Duodenal mucosa (tissue), 2 donors: ENCODE data around the gene SIRT5.

Experiments
- H3K27ac ChIP-seq: one replicate; pipeline ENCODE4 v1.7.0; 2013; ENCODE audit warnings: low read depth, low read length
- H3K27me3 ChIP-seq, 2 donors: one replicate each; pipeline ENCODE4 v1.7.0; 2013; ENCODE audit warnings: low read length in 2 of 2, control low read depth in 1 of 2; ENCODE audit not compliant: insufficient read depth in 2 of 2, control insufficient read depth in 1 of 2
- H3K36me3 ChIP-seq, 2 donors: one replicate each; pipeline ENCODE4 v1.7.0; 2013; ENCODE audit warnings: low read length in 2 of 2, control low read depth in 1 of 2; ENCODE audit not compliant: insufficient read depth in 2 of 2, control insufficient read depth in 1 of 2
- H3K4me1 ChIP-seq, 2 donors: one replicate each; pipeline ENCODE4 v1.7.0; 2013; ENCODE audit warnings: low read length in 2 of 2, control low read depth in 1 of 2; ENCODE audit not compliant: insufficient read depth in 2 of 2, control insufficient read depth in 1 of 2
- H3K4me3 ChIP-seq, 2 donors: one replicate each; pipeline ENCODE4 v1.7.0; 2013; ENCODE audit warnings: low read length in 2 of 2, low read depth in 1 of 2
- H3K9ac ChIP-seq, 2 donors: one replicate each; pipeline ENCODE4 v1.7.0; 2013; ENCODE audit warnings: low read length in 2 of 2, low read depth in 1 of 2
- H3K9me3 ChIP-seq, 2 donors: one replicate each; pipeline ENCODE4 v1.7.0; 2013; ENCODE audit warnings: low read length in 2 of 2, control low read depth in 1 of 2; ENCODE audit not compliant: control insufficient read depth in 1 of 2

The SIRT5 gene

DNA sequence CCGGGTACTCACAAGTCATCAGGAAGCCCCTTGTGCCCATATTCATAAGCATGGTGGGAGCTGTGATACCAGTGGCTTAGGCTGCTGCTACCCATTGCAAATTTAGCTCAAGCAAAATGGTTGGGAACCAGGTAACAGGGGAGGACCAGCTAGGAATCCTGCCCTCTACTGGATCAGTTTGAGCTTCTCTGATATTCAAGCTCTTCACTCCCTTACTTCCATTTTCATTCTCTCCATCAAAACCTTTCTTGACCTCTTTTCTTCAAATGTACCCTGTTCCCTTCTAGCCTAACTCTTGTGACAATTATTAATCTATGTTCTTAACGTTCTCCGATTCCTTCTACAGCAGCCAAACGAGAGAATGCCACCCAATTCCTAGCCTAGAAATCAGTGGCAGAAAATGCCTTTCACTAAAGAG lies 50.5 kb downstream of the SIRT5 start:
- H3K36me3 ChIP-seq, result peaks cover 28 to 75% of the 10 kb centered on the region in 2 donors
- H3K4me1 ChIP-seq, result no peaks in the 10 kb centered on the region
- H3K9me3 ChIP-seq, result no peaks in the 10 kb centered on the region
- no peak overlapping the region for H3K9ac ChIP-seq
- H3K27me3 ChIP-seq, result no peaks in the 10 kb centered on the region
- H3K27ac ChIP-seq, result no peak overlapping the region
- no peak overlapping the region for H3K4me3 ChIP-seq

DNA sequence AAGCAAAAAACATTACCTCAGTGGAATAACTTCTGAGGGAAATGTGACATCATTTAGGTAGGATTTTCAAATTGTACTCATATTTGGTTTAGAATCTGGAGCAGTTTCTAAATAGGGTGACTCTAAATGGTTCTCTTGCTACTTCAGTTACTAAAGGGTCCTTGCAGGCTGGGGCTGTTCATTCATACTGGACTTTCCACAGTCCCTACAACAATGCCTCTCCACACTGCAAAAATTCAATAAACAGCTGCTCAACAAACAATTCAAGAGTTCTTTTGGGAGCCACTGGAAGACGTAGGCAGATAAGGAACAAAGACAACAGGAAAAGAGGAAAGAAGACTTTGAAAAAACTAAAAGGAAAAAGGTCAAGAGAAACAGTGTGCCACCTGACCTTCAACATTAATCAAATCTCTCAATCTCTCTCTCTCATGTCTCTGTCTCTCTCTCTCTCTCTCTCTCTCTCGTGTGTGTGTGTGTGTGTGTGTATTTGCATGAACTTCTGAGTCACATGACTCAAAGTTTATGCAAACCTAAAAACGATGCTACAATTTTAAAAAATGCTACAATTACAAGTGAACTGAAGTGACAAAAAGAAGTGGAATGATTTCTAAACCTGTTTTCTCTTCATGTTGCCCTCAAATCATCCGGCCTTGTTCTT lies 55.2 kb downstream of the SIRT5 start:
- Histone ChIP-seq H3K27ac (no peak overlapping the region), H3K36me3 (peaks cover 16 to 62% of the 10 kb centered on the region in 2 donors)

DNA sequence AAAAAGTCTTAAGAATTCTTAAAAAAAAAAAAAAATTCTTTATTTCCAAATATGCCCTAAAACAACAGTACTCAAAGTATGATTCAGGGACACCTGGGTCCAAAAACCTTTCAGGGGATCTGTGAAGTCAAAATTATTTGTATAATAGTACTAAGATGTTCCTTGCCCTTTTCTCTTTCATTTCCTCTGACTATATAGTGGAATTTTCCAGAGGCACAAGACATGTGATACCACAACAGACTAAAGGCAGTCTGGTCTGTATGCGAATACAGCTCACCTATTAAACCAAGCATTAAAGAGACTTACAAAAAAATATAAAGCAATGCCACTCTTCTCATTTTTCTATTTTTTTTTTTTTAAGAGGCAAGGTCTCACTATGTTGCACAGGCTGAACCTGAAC lies 56.1 kb downstream of the SIRT5 start:
- Histone ChIP-seq H3K9ac (no peak overlapping the region), H3K27me3 (no peaks in the 10 kb centered on the region), H3K36me3 (peaks cover 14 to 54% of the 10 kb centered on the region in 2 donors), H3K9me3 (no peaks in the 10 kb centered on the region), H3K27ac (no peak overlapping the region), H3K4me3 (no peak overlapping the region), H3K4me1 (no peaks in the 10 kb centered on the region)

More for the DNA sequence above, 55.2 kb downstream of the SIRT5 start:
- Histone ChIP-seq H3K9ac (no peak overlapping the region), H3K4me1 (no peaks in the 10 kb centered on the region), H3K4me3 (no peak overlapping the region), H3K9me3 (no peaks in the 10 kb centered on the region), H3K27me3 (no peaks in the 10 kb centered on the region)

DNA sequence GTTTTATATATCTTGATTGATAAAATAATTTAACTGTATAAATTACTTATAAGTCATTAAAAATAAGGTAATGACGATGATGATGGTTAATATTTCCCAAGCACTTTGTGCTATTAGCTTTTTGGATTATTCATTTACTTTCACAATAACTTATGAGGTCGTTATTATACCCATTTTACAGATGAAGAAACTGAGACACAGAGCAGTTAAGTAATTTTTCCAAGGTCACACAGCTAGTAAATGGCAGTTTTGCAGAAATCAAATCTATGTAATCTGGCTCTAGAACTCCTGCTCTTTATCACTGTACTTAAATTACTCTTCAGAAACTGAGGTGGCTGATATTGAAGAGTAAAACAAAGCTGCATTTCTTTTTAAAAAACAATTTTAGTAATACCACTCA lies 58.9 kb downstream of the SIRT5 start:
- Histone ChIP-seq H3K36me3 (peaks cover 23 to 44% of the 10 kb centered on the region in 2 donors), H3K27ac (no peak overlapping the region), H3K4me1 (no peaks in the 10 kb centered on the region), H3K9ac (no peak overlapping the region), H3K4me3 (no peak overlapping the region), H3K9me3 (no peaks in the 10 kb centered on the region), H3K27me3 (no peaks in the 10 kb centered on the region)

DNA sequence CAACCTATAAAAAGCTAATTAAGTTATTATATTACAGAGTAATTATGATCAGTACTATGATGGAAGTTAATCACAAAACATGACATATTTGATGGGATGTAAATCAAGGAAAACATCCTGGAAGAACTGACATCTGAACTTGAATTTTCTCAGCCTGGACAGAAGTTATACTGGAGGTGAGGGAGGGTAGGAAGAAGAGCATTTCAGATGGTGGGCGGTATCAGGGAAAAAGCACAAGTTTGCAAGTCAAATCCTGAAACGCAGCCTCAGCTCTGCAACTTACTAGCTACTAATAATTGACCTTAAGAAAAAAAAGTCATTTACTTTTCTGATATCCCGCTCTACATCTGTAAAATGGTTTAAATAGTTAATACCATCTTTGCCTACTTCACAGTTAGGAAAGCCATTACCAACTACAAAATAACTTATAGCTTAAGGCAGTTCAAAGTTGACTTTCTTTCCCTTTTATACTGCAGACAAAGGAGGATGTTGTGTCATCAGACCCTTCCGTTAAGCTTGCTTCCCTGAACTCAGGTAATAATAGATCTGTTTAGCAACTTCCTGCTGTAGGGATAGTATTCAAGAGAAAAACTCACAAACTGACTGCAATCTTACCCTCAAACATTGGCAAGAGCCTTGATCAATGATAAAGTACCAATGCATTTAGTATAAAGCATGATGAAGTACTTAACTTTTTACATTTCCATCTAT lies 61.7 kb downstream of the SIRT5 start:
- Histone ChIP-seq H3K27ac (no peak overlapping the region), H3K27me3 (no peaks in the 10 kb centered on the region), H3K9me3 (no peaks in the 10 kb centered on the region), H3K4me1 (no peaks in the 10 kb centered on the region), H3K4me3 (no peak overlapping the region), H3K9ac (no peak overlapping the region), H3K36me3 (peaks cover 21 to 31% of the 10 kb centered on the region in 2 donors)

DNA sequence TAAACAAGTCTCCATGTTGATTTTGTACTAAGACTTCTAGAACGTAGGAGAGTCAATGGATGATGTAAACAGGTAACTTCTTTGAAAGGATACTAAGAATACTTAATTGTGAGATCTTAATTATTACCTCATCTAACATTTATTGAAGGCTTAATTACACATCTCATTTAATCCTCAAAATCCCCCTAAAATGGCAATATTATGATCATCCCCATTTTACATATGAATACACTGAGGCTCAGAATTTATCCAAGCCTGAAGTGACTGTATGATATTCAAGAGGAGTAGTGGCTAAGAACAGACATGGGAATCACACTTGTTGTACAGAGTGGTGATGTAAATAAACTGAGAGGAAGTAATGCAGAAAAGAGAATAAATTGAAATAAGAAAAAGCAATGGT lies 63.6 kb downstream of the SIRT5 start:
- Histone ChIP-seq H3K27me3 (no peaks in the 10 kb centered on the region), H3K4me1 (no peaks in the 10 kb centered on the region), H3K9ac (no peak overlapping the region), H3K36me3 (peaks cover 16 to 20% of the 10 kb centered on the region in 2 donors), H3K4me3 (no peak overlapping the region), H3K9me3 (no peaks in the 10 kb centered on the region), H3K27ac (no peak overlapping the region)

DNA sequence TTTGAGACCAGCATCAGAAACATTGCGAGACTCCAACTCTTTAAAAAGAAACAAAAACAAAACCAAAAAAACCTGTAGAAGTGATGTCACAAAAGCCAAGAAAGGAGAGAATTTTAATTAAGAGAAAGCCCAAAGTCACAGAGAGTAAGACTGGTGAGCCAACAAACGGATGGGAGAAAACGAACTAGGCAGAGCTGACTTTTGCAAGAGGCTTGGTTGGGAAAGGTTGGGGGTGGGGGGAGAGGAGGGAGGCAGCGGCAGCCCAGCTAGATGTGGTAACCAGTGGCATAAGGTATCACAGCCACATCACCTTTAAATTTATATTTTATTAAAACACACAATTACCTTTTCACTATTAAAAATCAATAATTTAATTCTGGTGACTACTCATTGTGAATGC lies 64.2 kb downstream of the SIRT5 start:
- Histone ChIP-seq H3K4me1 (no peaks in the 10 kb centered on the region), H3K9ac (no peak overlapping the region), H3K27ac (no peak overlapping the region), H3K4me3 (no peak overlapping the region), H3K27me3 (no peaks in the 10 kb centered on the region), H3K36me3 (peaks cover 16 to 25% of the 10 kb centered on the region in 2 donors), H3K9me3 (no peaks in the 10 kb centered on the region)

DNA sequence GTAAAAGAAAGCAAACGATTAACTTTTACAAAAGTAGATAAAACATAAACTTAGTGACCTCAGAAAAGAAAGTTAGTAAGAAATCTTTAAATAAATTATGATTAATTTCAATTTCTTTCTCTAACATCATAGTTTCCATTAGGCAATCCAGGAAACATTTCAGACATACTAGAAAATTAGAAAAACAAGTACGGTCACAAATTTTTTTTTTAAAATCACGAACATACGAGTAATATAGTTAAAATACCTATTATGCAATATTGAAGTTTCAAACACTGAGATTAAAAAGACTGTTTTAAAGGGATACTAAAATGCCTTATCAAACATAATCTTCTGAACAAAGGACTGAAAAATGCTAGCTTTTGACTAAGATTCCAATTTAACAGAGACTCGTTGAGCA lies 66.9 kb downstream of the SIRT5 start:
- Histone ChIP-seq H3K36me3 (peaks cover 13 to 18% of the 10 kb centered on the region in 2 donors), H3K27me3 (no peaks in the 10 kb centered on the region), H3K27ac (no peak overlapping the region), H3K9me3 (no peaks in the 10 kb centered on the region), H3K4me1 (no peaks in the 10 kb centered on the region), H3K9ac (no peak overlapping the region), H3K4me3 (no peak overlapping the region)

DNA sequence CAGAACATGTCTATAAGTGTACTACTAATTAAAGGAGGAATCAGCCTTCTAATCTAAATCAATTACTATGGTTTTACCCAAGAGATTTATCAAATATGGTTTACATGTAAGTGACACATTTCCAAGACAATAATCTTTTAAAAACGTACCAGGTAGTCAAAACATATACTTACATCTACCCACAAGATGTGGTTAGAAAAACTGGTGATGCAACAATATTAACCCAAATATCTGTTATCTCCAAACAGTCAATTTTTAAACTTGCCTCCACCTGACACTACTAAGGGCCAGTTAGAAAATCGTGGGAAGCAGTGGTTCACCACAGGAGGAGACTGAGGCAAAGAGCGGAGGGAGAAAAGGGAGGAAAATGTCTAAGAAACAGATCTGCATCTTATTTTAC lies 68.7 kb downstream of the SIRT5 start:
- no peaks in the 10 kb centered on the region for H3K9me3 ChIP-seq
- H3K36me3 ChIP-seq, result peaks cover 4 to 10% of the 10 kb centered on the region in 2 donors
- no peak overlapping the region for H3K4me3 ChIP-seq
- no peaks in the 10 kb centered on the region for H3K27me3 ChIP-seq
- H3K4me1 ChIP-seq, result no peaks in the 10 kb centered on the region
- H3K9ac ChIP-seq, result no peak overlapping the region
- H3K27ac ChIP-seq, result no peak overlapping the region

DNA sequence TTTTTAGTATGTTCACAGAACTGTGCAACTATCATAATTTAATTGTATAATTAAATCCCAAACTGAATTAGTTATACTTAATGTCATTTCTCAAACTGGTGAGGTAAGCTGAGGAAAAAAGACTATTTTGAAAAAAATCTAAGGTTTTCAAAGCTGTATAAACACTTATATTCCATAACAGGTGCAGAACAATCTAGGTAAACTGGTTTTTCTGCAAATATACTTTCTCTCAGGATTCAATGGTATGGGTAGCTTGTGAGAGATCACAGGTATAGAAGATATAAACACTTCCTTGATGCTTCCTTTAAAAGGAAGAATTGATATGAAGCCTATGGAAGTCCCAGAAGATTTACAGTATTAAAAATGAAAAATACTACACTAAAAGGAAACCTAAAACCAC lies 74.4 kb downstream of the SIRT5 start:
- no peak overlapping the region for H3K9ac ChIP-seq
- H3K4me1 ChIP-seq, result no peaks in the 10 kb centered on the region
- peaks cover 4 to 14% of the 10 kb centered on the region in 2 donors for H3K36me3 ChIP-seq
- no peaks in the 10 kb centered on the region for H3K9me3 ChIP-seq
- H3K27ac ChIP-seq, result no peak overlapping the region
- no peaks in the 10 kb centered on the region for H3K27me3 ChIP-seq
- no peak overlapping the region for H3K4me3 ChIP-seq
